Kidney (tissue), 14 donors: ENCODE results near the gene ISCA1. TPM values are rescaled to one million over a fixed set of nuclear protein-coding genes. Genes with fewer than 3 reads are reported as not detected.

ENCODE experiments used
- DNase-seq, 5 donors: peaks; one replicate each; pipeline ENCODE4 v3.0.0-alpha.2; 2013 to 2020
- FAIRE-seq: peaks from 2 replicates; lab custom pipeline; 2012; peaks lifted over from hg19 to GRCh38; lab: Jason Lieb, UNC
- H3K27ac ChIP-seq, 2 donors: one replicate each; pipeline ENCODE4 v1.7.0; 2013; ENCODE audit warnings: low read depth in 2 of 2, low read length in 2 of 2, inconsistent platforms in 1 of 2
- H3K27me3 ChIP-seq: one replicate; pipeline ENCODE4 v1.7.1; 2013; ENCODE audit warnings: low read length, inconsistent platforms; ENCODE audit not compliant: control insufficient read depth, insufficient read depth
- H3K36me3 ChIP-seq, 3 donors: one replicate each; pipeline versions ENCODE4 v1.7.0 to v1.7.1; 2013; ENCODE audit warnings: low read length in 3 of 3, control low read depth in 1 of 3, inconsistent platforms in 1 of 3; ENCODE audit not compliant: insufficient read depth in 3 of 3, control insufficient read depth in 2 of 3
- H3K4me1 ChIP-seq, 3 donors: one replicate each; pipeline versions ENCODE4 v1.7.0 to v1.7.1; 2013; ENCODE audit warnings: low read length in 3 of 3, inconsistent platforms in 1 of 3, low read depth in 1 of 3; ENCODE audit not compliant: control insufficient read depth in 2 of 3, insufficient read depth in 2 of 3
- H3K4me3 ChIP-seq, 3 donors: one replicate each; pipeline versions ENCODE4 v1.7.0 to v1.8.1; 2013; ENCODE audit warnings: low read length in 3 of 3, control low read depth in 1 of 3, inconsistent platforms in 1 of 3
- H3K9ac ChIP-seq, 3 donors: one replicate each; pipeline versions ENCODE4 v1.7.0 to v1.7.1; 2013; ENCODE audit warnings: low read length in 3 of 3, control low read depth in 1 of 3, inconsistent platforms in 1 of 3
- H3K9me3 ChIP-seq, 3 donors: one replicate each; pipeline versions ENCODE4 v1.7.0 to v1.7.1; 2013; ENCODE audit warnings: low read length in 3 of 3, control low read depth in 1 of 3, inconsistent platforms in 1 of 3; ENCODE audit not compliant: control insufficient read depth in 2 of 3, insufficient read depth in 1 of 3
- intact Hi-C: fragments of 100-400 bp; cut with DNase I; formaldehyde crosslinking; loops from one replicate; pipeline ENCODE4 v1.11.1; 2022
- polyA plus RNA-seq: library from polyadenylated mRNA; stranded (reverse); fragments of 350-450 nt; fragmentation: Illumina TruSeq; extraction: RNeasy Lipid Tissue Mini Kit (QIAGEN cat#74804); gene quantifications from one replicate; pipeline ENCODE4 v1.2.3, GENCODE V29; 2014; ENCODE audit warnings: low read depth, low replicate concordance; ENCODE audit not compliant: insufficient read depth
- total RNA-seq: library from RNA; stranded (reverse); fragmentation: NEBNext Ultra II Directional; extraction: Animal tissue kit (Norgen Biotek cat#: 25700); gene quantifications from one replicate; pipeline ENCODE4 v1.2.1, GENCODE V29; 2021
- TF ChIP-seq, protein P1 (sequence below): IDR thresholded peaks from 3 replicates; pipeline ENCODE4 v1.5.1; 2012; ENCODE audit warnings: mild to moderate bottlenecking, moderate library complexity, borderline replicate concordance; ENCODE audit not compliant: insufficient read depth; ENCODE audit errors: extremely low read depth
- donor health status: control.
- donor health status: control.
- donor health status: control.
- donor health status: control.
- donor health status: control.
- donor health status: DM: yes; HTN: yes; CAD: no.
- donor health status: Normal renal cell carcinoma (clear cell type).

ISCA1 gene
- total and polyA plus RNA-seq, 2 donors from 2014 or later: 31.0 to 67.1 TPM

DNA sequence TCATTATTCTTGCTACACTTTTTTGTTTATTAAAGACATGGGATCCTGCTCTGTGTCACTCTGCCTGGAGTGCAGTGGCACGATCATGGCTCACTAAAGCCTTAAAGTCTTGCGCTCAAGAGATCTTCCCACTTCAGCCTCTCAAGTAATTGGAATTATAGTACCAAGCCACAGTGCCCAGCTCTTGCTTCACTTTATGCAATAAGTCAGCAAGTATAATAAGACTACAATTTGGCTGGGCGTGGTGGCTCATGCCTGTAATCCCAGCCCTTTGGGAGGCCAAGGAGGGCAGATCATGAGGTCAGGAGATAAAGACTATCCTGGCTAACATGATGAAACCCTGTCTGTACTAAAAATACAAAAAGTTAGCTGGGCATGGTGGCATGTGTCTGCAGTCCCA is 28.8 kb downstream of the ISCA1 start:
- Histone ChIP-seq H3K4me3 (no peak overlapping the region), H3K9ac (no peak overlapping the region), H3K9me3 (peaks cover 0 to 7% (median 0%) of the 10 kb centered on the region in 3 donors), H3K27ac (no peak overlapping the region), H3K27me3 (no peaks in the 10 kb centered on the region), H3K36me3 (no peaks in the 10 kb centered on the region), H3K4me1 (no peaks in the 10 kb centered on the region)
- TF ChIP-seq, protein P1, sequence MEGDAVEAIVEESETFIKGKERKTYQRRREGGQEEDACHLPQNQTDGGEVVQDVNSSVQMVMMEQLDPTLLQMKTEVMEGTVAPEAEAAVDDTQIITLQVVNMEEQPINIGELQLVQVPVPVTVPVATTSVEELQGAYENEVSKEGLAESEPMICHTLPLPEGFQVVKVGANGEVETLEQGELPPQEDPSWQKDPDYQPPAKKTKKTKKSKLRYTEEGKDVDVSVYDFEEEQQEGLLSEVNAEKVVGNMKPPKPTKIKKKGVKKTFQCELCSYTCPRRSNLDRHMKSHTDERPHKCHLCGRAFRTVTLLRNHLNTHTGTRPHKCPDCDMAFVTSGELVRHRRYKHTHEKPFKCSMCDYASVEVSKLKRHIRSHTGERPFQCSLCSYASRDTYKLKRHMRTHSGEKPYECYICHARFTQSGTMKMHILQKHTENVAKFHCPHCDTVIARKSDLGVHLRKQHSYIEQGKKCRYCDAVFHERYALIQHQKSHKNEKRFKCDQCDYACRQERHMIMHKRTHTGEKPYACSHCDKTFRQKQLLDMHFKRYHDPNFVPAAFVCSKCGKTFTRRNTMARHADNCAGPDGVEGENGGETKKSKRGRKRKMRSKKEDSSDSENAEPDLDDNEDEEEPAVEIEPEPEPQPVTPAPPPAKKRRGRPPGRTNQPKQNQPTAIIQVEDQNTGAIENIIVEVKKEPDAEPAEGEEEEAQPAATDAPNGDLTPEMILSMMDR: no peak
- no peak for FAIRE-seq
- intact Hi-C loops: no loop called here
- no peak for DNase-seq

DNA sequence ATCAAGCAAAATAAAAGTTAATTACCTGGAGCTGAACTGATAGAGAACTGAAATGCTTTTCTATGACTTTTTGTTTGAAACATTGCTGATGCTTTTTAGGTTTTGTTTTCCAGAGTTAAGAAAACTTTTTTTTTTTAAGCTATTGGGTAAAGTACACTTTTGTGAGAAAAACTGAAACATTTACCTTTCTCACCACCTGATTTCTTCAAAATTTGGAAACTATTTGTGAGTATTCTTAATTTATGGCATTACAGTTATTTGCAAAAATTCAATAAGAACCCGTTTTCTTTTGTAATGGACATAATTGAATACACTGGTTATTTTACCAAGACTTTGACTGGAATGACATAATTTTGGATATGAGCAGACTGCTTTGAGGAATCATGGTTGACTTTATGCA is 29.5 kb downstream of the ISCA1 start:
- intact Hi-C loops: no loop called here
- no peak for FAIRE-seq
- H3K4me1 ChIP-seq: no peaks in the 10 kb centered on the region
- H3K9ac ChIP-seq: no peak overlapping the region
- no peaks in the 10 kb centered on the region for H3K27me3 ChIP-seq
- H3K4me3 ChIP-seq: no peak overlapping the region
- TF ChIP-seq, protein P1: no peak
- DNase-seq: no peak
- no peaks in the 10 kb centered on the region for H3K36me3 ChIP-seq
- no peak overlapping the region for H3K27ac ChIP-seq
- H3K9me3 ChIP-seq: peaks cover 0 to 7% (median 0%) of the 10 kb centered on the region in 3 donors

DNA sequence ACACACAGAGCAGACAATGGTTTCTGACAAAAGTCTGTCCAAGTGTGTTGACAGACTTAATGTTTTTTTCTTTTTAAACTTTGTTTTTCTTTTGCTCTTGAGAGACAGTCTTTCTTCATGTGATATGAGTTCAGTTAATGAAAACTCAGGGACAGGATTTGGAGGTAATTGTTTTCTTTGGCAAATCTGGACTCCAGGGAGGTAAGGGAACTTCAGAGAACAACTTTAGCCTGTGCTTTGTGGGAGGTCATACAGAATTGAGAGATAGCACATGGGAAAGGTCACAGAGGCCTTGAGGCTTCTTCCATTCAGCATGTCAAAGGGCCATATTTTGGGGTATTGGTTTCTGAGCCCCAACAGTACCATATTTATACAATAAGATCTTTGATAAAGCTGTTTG is 32.2 kb downstream of the ISCA1 start:
- no peak for DNase-seq
- no peaks in the 10 kb centered on the region for H3K27me3 ChIP-seq
- no peak overlapping the region for H3K27ac ChIP-seq
- H3K36me3 ChIP-seq: no peaks in the 10 kb centered on the region
- H3K4me1 ChIP-seq: peaks cover 0 to 5% (median 0%) of the 10 kb centered on the region in 3 donors
- H3K4me3 ChIP-seq: no peak overlapping the region
- intact Hi-C loops: no loop called here
- TF ChIP-seq, protein P1: no peak
- no peak for FAIRE-seq
- no peak overlapping the region for H3K9ac ChIP-seq
- peaks cover 0 to 7% (median 0%) of the 10 kb centered on the region in 3 donors for H3K9me3 ChIP-seq

DNA sequence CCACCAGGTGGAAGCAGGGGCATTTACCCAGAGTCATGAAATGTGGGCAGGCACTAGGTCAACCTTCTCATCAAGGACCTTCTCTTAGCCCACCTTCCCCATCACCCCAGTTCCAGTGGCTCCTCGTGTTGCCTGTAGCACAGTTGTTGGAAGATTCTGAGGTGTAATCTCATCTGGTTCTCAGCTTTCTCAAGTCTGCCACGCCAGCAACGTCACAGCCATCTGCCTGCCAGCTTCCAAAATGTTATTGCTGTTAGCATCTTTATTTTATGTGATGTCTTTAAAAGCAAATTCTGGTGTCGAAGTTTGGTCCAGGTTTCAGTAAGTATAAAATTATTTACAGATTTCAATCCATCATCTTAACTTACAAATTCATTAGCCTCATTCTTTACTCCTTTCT is 33.6 kb downstream of the ISCA1 start:
- DNase-seq (no peak), FAIRE-seq (no peak)
- Histone ChIP-seq H3K27me3 (no peaks in the 10 kb centered on the region), H3K27ac (no peak overlapping the region), H3K4me1 (peaks cover 0 to 5% (median 0%) of the 10 kb centered on the region in 3 donors), H3K4me3 (no peak overlapping the region), H3K9ac (no peak overlapping the region), H3K9me3 (peaks cover 0 to 7% (median 0%) of the 10 kb centered on the region in 3 donors), H3K36me3 (no peaks in the 10 kb centered on the region)
- TF ChIP-seq, protein P1: no peak
- intact Hi-C loops: no loop called here
